Tibial nerve (tissue), 4 donors: ENCODE measurements around the gene ANKRD9.

Source experiments
- EP300 ChIP-seq, 2 donors: sonication (generic); formaldehyde crosslinking; IDR thresholded peaks; one replicate each; pipeline ENCODE4 v1.6.1; 2017; ENCODE audit warnings: antibody characterized with exemption in 2 of 2, mild to moderate bottlenecking in 1 of 2
- TF ChIP-seq, protein P1 (sequence below), 5 experiments: fragments of 200-600 bp in 3 of 5; fragments of 450-650 bp in 2 of 5; sonication (generic) in 3 of 5; IDR thresholded peaks; one replicate each; pipeline ENCODE4 v1.5.1; 2016 to 2019; ENCODE audit warnings: antibody characterized with exemption in 5 of 5, mild to moderate bottlenecking in 3 of 5, moderate library complexity in 2 of 5

DNA sequence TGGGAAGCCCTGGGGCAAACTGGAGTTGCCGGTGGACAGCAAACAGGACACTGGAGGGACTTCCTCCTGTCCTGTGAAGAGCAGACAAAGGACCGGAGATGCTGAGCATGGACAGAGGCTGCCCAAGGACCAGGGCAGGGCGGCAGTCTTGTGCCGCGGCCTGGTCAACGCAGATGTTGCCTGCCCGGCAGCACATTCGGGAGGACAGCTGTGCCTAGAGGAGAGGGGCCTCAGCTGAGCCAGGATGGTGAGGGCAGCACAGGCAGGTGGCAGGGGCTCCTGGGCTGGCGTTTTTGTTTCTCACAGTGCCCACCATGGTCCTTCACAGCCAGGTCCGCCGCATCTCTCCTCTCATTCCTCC is 13.3 kb downstream of the ANKRD9 start:
- TF ChIP-seq EP300 (IDR thresholded peaks at IDR 0.05): no peak
- TF ChIP-seq, protein P1, sequence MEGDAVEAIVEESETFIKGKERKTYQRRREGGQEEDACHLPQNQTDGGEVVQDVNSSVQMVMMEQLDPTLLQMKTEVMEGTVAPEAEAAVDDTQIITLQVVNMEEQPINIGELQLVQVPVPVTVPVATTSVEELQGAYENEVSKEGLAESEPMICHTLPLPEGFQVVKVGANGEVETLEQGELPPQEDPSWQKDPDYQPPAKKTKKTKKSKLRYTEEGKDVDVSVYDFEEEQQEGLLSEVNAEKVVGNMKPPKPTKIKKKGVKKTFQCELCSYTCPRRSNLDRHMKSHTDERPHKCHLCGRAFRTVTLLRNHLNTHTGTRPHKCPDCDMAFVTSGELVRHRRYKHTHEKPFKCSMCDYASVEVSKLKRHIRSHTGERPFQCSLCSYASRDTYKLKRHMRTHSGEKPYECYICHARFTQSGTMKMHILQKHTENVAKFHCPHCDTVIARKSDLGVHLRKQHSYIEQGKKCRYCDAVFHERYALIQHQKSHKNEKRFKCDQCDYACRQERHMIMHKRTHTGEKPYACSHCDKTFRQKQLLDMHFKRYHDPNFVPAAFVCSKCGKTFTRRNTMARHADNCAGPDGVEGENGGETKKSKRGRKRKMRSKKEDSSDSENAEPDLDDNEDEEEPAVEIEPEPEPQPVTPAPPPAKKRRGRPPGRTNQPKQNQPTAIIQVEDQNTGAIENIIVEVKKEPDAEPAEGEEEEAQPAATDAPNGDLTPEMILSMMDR (IDR thresholded peaks at IDR 0.05): no peak
